Neural crest cell (in vitro differentiated cells): ENCODE data around the gene MAGI2. TPM values are rescaled to one million over a fixed set of nuclear protein-coding genes. Genes with fewer than 3 reads are reported as not detected.

Source experiments
- DNase-seq: peaks from one replicate; pipeline ENCODE4 v3.0.0; 2021; ENCODE audit warnings: low read depth, mixed read lengths, low spot score
- H3K27ac Mint-ChIP-seq: one replicate; pipeline ENCODE4 v1.8.0; 2021; ENCODE audit warnings: mild to moderate bottlenecking, mixed read lengths; ENCODE audit not compliant: unreplicated experiment
- H3K27me3 Mint-ChIP-seq: 2 replicates; pipeline ENCODE4 v1.8.0; 2021; ENCODE audit warnings: low read depth, mild to moderate bottlenecking, mixed read lengths
- H3K36me3 Mint-ChIP-seq: 2 replicates; pipeline ENCODE4 v1.8.0; 2021; ENCODE audit warnings: low read depth, mild to moderate bottlenecking, mixed read lengths
- H3K4me1 Mint-ChIP-seq: 2 replicates; pipeline ENCODE4 v1.8.0; 2021; ENCODE audit warnings: mixed read lengths
- H3K4me3 Mint-ChIP-seq: one replicate; pipeline ENCODE4 v1.8.0; 2021; ENCODE audit warnings: mild to moderate bottlenecking, mixed read lengths
- H3K9me3 Mint-ChIP-seq: 2 replicates; pipeline ENCODE4 v1.8.0; 2021; ENCODE audit warnings: mixed read lengths
- CTCF ChIP-seq: fragments of 200-600 bp; sonication (generic); conservative IDR thresholded peaks from 2 replicates; pipeline ENCODE4 v1.5.0; 2021; ENCODE audit warnings: antibody characterized with exemption, mild to moderate bottlenecking
- total RNA-seq: library from RNA; stranded (reverse); gene quantifications from 2 replicates; pipeline ENCODE4 v1.2.1, GENCODE V29; 2021

The MAGI2 gene
- total RNA-seq, 1 donor from 2014 or later = 10.0 TPM

- Mint-ChIP-seq H3K27me3 (no peaks in the 10 kb centered on the region), H3K36me3 (no peaks in the 10 kb centered on the region), H3K27ac (no peak overlapping the region), H3K4me1 (no peaks in the 10 kb centered on the region), H3K9me3 (peaks cover 3% of the 10 kb centered on the region), H3K4me3 (no peak overlapping the region)
- TF ChIP-seq CTCF = no peak
- DNase-seq = no peak
These were observed 1053.4 kb downstream of the MAGI2 start for GRCh38 chr7:78400038-78400437.

- no peak overlapping the region for H3K4me3 Mint-ChIP-seq
- peaks cover 3% of the 10 kb centered on the region for H3K9me3 Mint-ChIP-seq
- H3K27me3 Mint-ChIP-seq = no peaks in the 10 kb centered on the region
- no peak for TF ChIP-seq CTCF
- H3K36me3 Mint-ChIP-seq = no peaks in the 10 kb centered on the region
- H3K4me1 Mint-ChIP-seq = no peaks in the 10 kb centered on the region
- no peak overlapping the region for H3K27ac Mint-ChIP-seq
- no peak for DNase-seq
These were observed 1054.3 kb downstream of the MAGI2 start for GRCh38 chr7:78399033-78399769.

GRCh38 chr7:78398576-78398975 is 1054.9 kb downstream of the MAGI2 start:
- Mint-ChIP-seq H3K27me3 (no peaks in the 10 kb centered on the region), H3K4me3 (no peak overlapping the region), H3K4me1 (no peaks in the 10 kb centered on the region), H3K9me3 (peaks cover under 1% of the 10 kb centered on the region), H3K36me3 (no peaks in the 10 kb centered on the region), H3K27ac (no peak overlapping the region)
- DNase-seq = no peak
- TF ChIP-seq CTCF = no peak

GRCh38 chr7:78398081-78398480 is 1055.4 kb downstream of the MAGI2 start:
- no peaks in the 10 kb centered on the region for H3K36me3 Mint-ChIP-seq
- no peak for DNase-seq
- TF ChIP-seq CTCF = no peak
- H3K4me3 Mint-ChIP-seq = no peak overlapping the region
- no peaks in the 10 kb centered on the region for H3K9me3 Mint-ChIP-seq
- H3K27ac Mint-ChIP-seq = no peak overlapping the region
- H3K27me3 Mint-ChIP-seq = no peaks in the 10 kb centered on the region
- H3K4me1 Mint-ChIP-seq = no peaks in the 10 kb centered on the region

- Mint-ChIP-seq H3K4me1 (no peaks in the 10 kb centered on the region), H3K4me3 (no peak overlapping the region), H3K27me3 (no peaks in the 10 kb centered on the region), H3K36me3 (no peaks in the 10 kb centered on the region), H3K27ac (no peak overlapping the region), H3K9me3 (no peaks in the 10 kb centered on the region)
- DNase-seq = no peak
- no peak for TF ChIP-seq CTCF
These were observed 1057.3 kb downstream of the MAGI2 start for GRCh38 chr7:78396210-78396609.
